ENCODE measurements around the gene KCNC2.

The KCNC2 gene

DNA sequence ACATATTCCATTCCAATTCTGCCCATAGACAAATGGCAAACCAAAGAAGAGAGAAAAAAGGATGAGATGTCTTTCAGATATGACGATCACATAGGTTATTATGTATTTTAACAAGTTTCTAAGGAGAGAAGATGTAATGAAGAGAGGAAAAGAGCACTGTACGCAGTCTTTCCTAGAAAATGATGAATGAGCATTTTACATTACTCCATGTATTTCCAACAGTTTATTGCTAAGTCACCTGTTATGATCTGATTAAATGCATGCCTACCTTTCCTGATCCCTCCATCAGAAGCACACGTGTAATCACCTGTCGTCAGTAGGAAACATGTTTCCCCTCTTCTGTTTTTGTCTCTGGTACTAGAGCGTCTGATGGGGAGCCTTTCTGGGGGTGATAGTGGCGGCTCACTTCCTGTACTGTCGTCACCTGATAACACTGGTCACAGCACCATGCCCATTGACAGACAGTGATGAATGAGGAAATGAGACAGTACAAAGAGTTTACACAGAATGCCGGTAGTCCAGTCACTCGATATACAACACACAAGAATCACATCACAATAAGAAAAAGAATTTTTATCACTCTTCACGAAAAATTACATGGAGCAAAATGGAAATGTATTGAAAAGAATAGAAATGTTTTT, 161.6 kb downstream of the KCNC2 start:
- TF ChIP-seq PAX5 (IDR thresholded peaks at IDR 0.05; ENCODE audit: insufficient read depth, low read length, severe bottlenecking), result no peak
- TF ChIP-seq POLR2A (IDR thresholded peaks at IDR 0.05; ENCODE audit: low read depth, low read length), result no peak
- TF ChIP-seq POLR2AphosphoS5 (IDR thresholded peaks at IDR 0.05; ENCODE audit: low read depth, low read length), result no peak
- no peak for TF ChIP-seq POU2F2 (IDR thresholded peaks at IDR 0.05; ENCODE audit: low read depth, low read length)
- TF ChIP-seq TAF1 (IDR thresholded peaks at IDR 0.05; ENCODE audit: low read depth, low read length), result no peak
- TF ChIP-seq SPI1 (IDR thresholded peaks at IDR 0.05; ENCODE audit: low read depth, low read length), result no peak
- DNase-seq (ENCODE audit: insufficient read length, low spot score), result no peak
- no peak for FAIRE-seq

- FAIRE-seq, result no peak
- DNase-seq (ENCODE audit: insufficient read length, low spot score), result no peak
- no peak for TF ChIP-seq SPI1 (IDR thresholded peaks at IDR 0.05; ENCODE audit: low read depth, low read length)
- no peak for TF ChIP-seq POU2F2 (IDR thresholded peaks at IDR 0.05; ENCODE audit: low read depth, low read length)
- TF ChIP-seq PAX5 (IDR thresholded peaks at IDR 0.05; ENCODE audit: insufficient read depth, low read length, severe bottlenecking), result no peak
- TF ChIP-seq POLR2AphosphoS5 (IDR thresholded peaks at IDR 0.05; ENCODE audit: low read depth, low read length), result no peak
- TF ChIP-seq POLR2A (IDR thresholded peaks at IDR 0.05; ENCODE audit: low read depth, low read length), result no peak
- no peak for TF ChIP-seq TAF1 (IDR thresholded peaks at IDR 0.05; ENCODE audit: low read depth, low read length)
Measured at GRCh38 chr12:75042125-75042524, 167.5 kb downstream of the KCNC2 start.

GRCh38 chr12:75041472-75041871, 168.2 kb downstream of the KCNC2 start:
- TF ChIP-seq POU2F2 (IDR thresholded peaks at IDR 0.05; ENCODE audit: low read depth, low read length), result no peak
- TF ChIP-seq PAX5 (IDR thresholded peaks at IDR 0.05; ENCODE audit: insufficient read depth, low read length, severe bottlenecking), result no peak
- no peak for TF ChIP-seq SPI1 (IDR thresholded peaks at IDR 0.05; ENCODE audit: low read depth, low read length)
- TF ChIP-seq POLR2A (IDR thresholded peaks at IDR 0.05; ENCODE audit: low read depth, low read length), result no peak
- TF ChIP-seq TAF1 (IDR thresholded peaks at IDR 0.05; ENCODE audit: low read depth, low read length), result no peak
- FAIRE-seq (no peak), DNase-seq (ENCODE audit: insufficient read length, low spot score) (no peak)

- FAIRE-seq (no peak), DNase-seq (ENCODE audit: insufficient read length, low spot score) (no peak)
- TF ChIP-seq SPI1 (IDR thresholded peaks at IDR 0.05; ENCODE audit: low read depth, low read length) (no peak), POU2F2 (IDR thresholded peaks at IDR 0.05; ENCODE audit: low read depth, low read length) (no peak), POLR2AphosphoS5 (IDR thresholded peaks at IDR 0.05; ENCODE audit: low read depth, low read length) (no peak), POLR2A (IDR thresholded peaks at IDR 0.05; ENCODE audit: low read depth, low read length) (no peak), PAX5 (IDR thresholded peaks at IDR 0.05; ENCODE audit: insufficient read depth, low read length, severe bottlenecking) (no peak), TAF1 (IDR thresholded peaks at IDR 0.05; ENCODE audit: low read depth, low read length) (no peak)
Measured at GRCh38 chr12:75020068-75020557, 189.5 kb downstream of the KCNC2 start.

DNA sequence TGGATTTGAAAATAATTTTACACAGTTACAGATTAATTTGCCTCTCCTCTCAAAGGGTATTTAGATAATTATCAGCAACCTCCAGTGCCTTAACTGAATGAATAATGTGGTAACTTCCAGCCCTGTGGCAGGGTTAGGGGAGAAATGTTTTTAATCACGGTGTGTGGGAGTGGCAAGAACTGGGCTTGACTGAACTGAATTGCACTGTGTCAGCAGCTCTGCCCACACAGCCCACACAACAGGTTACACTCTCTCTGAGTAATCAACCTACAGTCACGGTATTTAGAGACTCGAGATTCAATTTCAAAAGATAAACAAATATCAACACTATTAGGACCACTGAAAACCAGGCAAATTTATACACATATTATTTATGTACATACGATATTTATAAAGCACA, 198.5 kb downstream of the KCNC2 start:
- DNase-seq (ENCODE audit: insufficient read length, low spot score) (no peak), FAIRE-seq (no peak)
- TF ChIP-seq POLR2A (IDR thresholded peaks at IDR 0.05; ENCODE audit: low read depth, low read length), result no peak
- TF ChIP-seq POU2F2 (IDR thresholded peaks at IDR 0.05; ENCODE audit: low read depth, low read length), result no peak
- TF ChIP-seq SPI1 (IDR thresholded peaks at IDR 0.05; ENCODE audit: low read depth, low read length), result no peak

GRCh38 chr12:75007133-75007532, 202.5 kb downstream of the KCNC2 start:
- FAIRE-seq (no peak), DNase-seq (ENCODE audit: insufficient read length, low spot score) (no peak)
- TF ChIP-seq TAF1 (IDR thresholded peaks at IDR 0.05; ENCODE audit: low read depth, low read length), result no peak
- TF ChIP-seq POLR2A (IDR thresholded peaks at IDR 0.05; ENCODE audit: low read depth, low read length), result no peak
- no peak for TF ChIP-seq SPI1 (IDR thresholded peaks at IDR 0.05; ENCODE audit: low read depth, low read length)

DNA sequence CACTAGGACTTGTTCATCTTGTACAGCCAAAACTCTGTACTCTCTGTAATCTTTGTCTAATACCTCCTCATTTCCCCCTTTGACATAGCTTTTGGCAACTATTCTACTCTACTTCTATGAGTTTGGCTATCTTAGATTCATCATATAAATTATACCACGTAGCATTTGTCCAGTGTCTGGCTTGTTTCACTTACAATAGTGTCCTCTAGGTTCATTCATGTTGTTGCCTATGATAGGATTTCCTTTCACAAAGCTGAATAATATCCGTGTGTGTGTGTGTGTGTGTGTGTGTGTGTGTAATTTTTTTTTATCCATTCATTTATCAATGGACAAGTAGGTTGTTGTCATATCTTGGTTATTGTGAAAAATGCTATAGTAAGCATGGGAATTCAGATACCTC, 209.5 kb downstream of the KCNC2 start:
- DNase-seq (ENCODE audit: insufficient read length, low spot score) (no peak), FAIRE-seq (no peak)
- TF ChIP-seq POU2F2 (IDR thresholded peaks at IDR 0.05; ENCODE audit: low read depth, low read length) (no peak), TAF1 (IDR thresholded peaks at IDR 0.05; ENCODE audit: low read depth, low read length) (no peak)

GRCh38 chr12:74999474-74999873, 210.2 kb downstream of the KCNC2 start:
- TF ChIP-seq SPI1 (IDR thresholded peaks at IDR 0.05; ENCODE audit: low read depth, low read length), result no peak
- TF ChIP-seq PAX5 (IDR thresholded peaks at IDR 0.05; ENCODE audit: insufficient read depth, low read length, severe bottlenecking), result no peak
- TF ChIP-seq POLR2A (IDR thresholded peaks at IDR 0.05; ENCODE audit: low read depth, low read length), result no peak
- TF ChIP-seq POU2F2 (IDR thresholded peaks at IDR 0.05; ENCODE audit: low read depth, low read length), result no peak
- no peak for TF ChIP-seq TAF1 (IDR thresholded peaks at IDR 0.05; ENCODE audit: low read depth, low read length)
- TF ChIP-seq POLR2AphosphoS5 (IDR thresholded peaks at IDR 0.05; ENCODE audit: low read depth, low read length), result no peak
- no peak for FAIRE-seq
- no peak for DNase-seq (ENCODE audit: insufficient read length, low spot score)
